Epithelial cell of proximal tubule (primary cell): Measurements from ENCODE around the gene CDH13. TPM values are rescaled to one million over a fixed set of nuclear protein-coding genes. Genes with fewer than 3 reads are reported as not detected.

Source experiments
- DNase-seq: peaks from one replicate; pipeline ENCODE4 v3.0.0-alpha.2; 2011; ENCODE audit warnings: low read depth
- H3K4me3 ChIP-seq: 2 replicates; pipeline ENCODE4 v1.5.1; 2011; ENCODE audit warnings: low read depth, mild to moderate bottlenecking, low read length
- total RNA-seq: library from RNA; depleted of rRNA; stranded (reverse); fragments of >200 nt; gene quantifications from 2 replicates; pipeline ENCODE4 v1.2.3, GENCODE V29; 2015
- TF ChIP-seq, protein P1 (sequence below): conservative IDR thresholded peaks from 2 replicates; pipeline ENCODE4 v1.5.1; 2012; ENCODE audit warnings: low read depth, mild to moderate bottlenecking, low read length

The CDH13 gene
- total RNA-seq, 1 donor from 2014 or later = 85.4 TPM

DNA sequence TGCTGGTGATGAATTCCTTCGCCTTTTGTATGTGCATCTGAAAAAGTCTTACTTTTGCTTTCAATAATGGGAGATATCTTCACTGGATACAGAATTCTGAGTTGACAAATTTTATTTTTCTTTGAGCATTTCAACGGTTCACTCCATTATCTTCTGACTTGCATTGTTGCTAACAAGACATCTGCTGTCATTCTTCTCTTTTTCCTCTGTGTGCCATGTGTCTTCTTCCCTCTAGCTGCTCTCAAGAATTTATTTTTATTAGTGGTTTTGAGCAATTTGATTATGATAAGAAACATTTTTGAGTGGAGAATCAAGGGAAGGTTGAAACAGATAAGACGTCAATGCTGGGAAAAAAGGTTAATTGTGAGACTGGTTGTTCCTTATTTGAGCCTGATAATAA lies 471.8 kb downstream of the CDH13 start:
- TF ChIP-seq, protein P1, sequence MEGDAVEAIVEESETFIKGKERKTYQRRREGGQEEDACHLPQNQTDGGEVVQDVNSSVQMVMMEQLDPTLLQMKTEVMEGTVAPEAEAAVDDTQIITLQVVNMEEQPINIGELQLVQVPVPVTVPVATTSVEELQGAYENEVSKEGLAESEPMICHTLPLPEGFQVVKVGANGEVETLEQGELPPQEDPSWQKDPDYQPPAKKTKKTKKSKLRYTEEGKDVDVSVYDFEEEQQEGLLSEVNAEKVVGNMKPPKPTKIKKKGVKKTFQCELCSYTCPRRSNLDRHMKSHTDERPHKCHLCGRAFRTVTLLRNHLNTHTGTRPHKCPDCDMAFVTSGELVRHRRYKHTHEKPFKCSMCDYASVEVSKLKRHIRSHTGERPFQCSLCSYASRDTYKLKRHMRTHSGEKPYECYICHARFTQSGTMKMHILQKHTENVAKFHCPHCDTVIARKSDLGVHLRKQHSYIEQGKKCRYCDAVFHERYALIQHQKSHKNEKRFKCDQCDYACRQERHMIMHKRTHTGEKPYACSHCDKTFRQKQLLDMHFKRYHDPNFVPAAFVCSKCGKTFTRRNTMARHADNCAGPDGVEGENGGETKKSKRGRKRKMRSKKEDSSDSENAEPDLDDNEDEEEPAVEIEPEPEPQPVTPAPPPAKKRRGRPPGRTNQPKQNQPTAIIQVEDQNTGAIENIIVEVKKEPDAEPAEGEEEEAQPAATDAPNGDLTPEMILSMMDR = no peak
- no peak overlapping the region for H3K4me3 ChIP-seq
- no peak for DNase-seq

- TF ChIP-seq, protein P1 = no peak
- H3K4me3 ChIP-seq = no peak overlapping the region
- no peak for DNase-seq
These were observed 473.9 kb downstream of the CDH13 start for GRCh38 chr16:83100679-83101078.

DNA sequence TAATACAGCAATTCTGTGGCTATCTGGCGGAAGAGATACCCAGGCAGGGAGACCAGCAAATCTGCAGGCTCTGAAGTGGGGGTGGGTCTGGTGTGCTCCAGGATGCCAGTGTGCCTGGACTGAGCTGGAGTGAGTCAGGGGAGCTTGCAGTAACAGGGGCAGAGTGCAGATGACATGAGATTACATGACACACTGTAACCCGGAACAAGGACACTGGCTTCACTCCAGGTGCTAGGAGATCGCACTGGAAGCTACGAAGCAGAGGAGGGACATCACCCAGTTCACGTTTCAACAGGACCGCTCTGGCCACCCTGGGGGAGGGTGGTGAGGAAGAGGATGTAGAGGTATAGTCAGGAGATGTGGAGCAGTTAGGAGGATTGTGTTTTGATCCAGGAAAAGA lies 475.6 kb downstream of the CDH13 start:
- no peak for DNase-seq

DNA sequence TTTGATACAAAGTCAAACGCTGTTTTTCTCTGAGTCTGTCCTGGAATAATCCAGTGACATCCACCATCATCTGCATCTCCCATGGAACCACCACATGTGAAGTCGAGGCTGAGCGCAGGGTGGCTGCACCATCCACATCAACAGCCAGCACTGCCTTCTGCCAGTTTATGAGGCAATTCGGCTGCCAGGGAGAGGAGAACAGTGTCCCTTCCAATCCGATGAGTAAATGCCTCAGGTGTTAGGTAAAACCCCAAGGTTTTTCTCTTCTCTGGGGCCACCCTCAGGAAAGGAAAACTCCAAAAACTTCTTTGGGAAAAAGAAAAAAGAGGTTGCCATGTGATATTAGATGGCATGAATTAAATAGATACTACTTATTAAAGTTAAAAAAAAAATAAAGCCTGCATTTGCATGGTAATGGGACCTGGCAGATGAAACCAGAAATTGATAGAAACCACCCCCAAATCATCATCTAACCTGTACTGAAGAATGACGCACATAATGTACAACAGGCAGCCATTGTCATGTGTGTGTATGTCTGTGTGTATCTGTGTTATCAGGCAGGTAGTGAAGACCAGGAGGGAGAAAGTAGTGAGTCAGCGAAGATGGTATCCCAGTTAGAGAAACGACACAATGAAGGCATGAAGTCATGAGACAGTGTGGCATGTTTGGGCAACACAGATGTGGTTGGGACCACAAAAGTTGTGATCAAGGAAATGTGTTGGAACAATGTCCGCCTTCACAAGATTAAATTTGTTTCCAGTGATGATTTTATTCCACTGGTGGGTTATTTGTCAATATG lies 478.7 kb downstream of the CDH13 start:
- TF ChIP-seq, protein P1 = no peak
- no peak overlapping the region for H3K4me3 ChIP-seq
- no peak for DNase-seq

More for the DNA sequence above, 475.6 kb downstream of the CDH13 start:
- TF ChIP-seq, protein P1 = no peak
- H3K4me3 ChIP-seq = no peak overlapping the region

DNA sequence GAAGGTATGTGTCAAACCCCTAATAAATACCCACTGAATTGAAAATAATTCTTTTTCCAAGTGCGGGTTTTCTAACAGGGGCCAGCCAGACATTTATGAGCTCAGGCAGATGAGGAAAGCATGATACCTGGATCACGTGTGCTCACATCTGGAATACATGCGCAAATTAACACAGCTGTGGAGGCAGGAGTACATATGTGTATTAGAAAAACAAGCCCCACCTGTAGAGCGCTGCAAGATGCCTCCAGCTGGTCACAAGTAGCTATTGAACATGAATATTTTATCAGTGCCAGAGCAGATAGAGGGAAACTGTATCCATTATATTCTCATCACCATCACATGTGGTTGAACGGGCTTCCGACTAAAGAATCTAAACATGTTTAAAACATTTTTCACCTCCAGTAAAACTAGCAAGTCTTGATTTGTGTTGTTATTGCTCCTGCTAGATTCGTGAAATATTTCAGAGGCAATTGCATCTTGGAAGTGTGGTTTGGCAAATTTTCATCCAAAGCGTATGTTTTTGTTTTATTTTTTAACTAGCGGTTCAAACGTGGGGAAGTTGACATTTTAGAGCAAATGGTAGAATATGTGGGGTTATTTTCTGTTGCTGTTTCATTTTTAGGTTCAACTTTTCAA lies 482.8 kb downstream of the CDH13 start:
- TF ChIP-seq, protein P1 = no peak
- H3K4me3 ChIP-seq = no peak overlapping the region
- DNase-seq = no peak

DNA sequence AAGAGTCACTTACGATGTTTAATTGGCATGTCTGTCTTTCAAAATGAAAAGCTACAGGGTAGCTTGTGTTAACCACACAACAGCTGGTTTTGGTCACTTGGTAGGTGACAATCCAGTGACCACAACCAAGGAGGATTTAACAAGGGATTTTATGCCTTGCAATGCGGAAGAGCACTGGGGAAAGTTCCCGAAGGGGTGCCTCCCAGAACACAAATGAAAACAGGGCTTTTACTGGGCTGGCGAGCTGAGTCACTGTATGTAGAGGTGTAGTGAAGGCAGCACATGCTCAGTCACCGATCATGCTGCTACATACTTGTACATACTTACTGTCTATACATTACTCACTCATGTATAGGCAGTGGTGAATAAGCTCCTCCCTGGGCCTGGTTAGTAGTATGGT lies 483.5 kb downstream of the CDH13 start:
- DNase-seq = no peak
- H3K4me3 ChIP-seq = no peak overlapping the region
- TF ChIP-seq, protein P1 = no peak
